Renal pelvis (tissue), 12 donors: Measurements from ENCODE around the gene GPR68. TPM values are rescaled to one million over a fixed set of nuclear protein-coding genes. Genes with fewer than 3 reads are reported as not detected.

Experiments used
- DNase-seq: peaks from one replicate; pipeline ENCODE4 v3.0.0-alpha.2; 2013
- long read RNA-seq, 16 experiments: transcript quantifications; one replicate each; lab custom pipeline, GENCODE V29; 2026
- polyA plus RNA-seq, 3 donors: library from polyadenylated mRNA; unstranded; fragments of 120-200 nt; gene quantifications; one replicate each; pipeline ENCODE4 v1.2.1, GENCODE V29; 2013; ENCODE audit not compliant: insufficient read length in 3 of 3

Gene GPR68, protein sequence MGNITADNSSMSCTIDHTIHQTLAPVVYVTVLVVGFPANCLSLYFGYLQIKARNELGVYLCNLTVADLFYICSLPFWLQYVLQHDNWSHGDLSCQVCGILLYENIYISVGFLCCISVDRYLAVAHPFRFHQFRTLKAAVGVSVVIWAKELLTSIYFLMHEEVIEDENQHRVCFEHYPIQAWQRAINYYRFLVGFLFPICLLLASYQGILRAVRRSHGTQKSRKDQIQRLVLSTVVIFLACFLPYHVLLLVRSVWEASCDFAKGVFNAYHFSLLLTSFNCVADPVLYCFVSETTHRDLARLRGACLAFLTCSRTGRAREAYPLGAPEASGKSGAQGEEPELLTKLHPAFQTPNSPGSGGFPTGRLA
- 1 to 10 TPM; 2.2 to 4.1 (median 3.8) TPM for polyA plus RNA-seq
- long read RNA-seq, donor 1 = 0 reads
- long read RNA-seq, donor 2 = 0 reads
- long read RNA-seq, donor 3 = 0 reads
- long read RNA-seq, donor 4 = 0 reads
- long read RNA-seq, donor 5 = 0 reads
- long read RNA-seq, donor 6 = 0 reads
- long read RNA-seq, donor 7 = 0 reads
- long read RNA-seq, donor 8 = 0 reads
- long read RNA-seq, donor 9 = 0 reads
- long read RNA-seq, donor 10, partial matches to known transcripts = 0 of 1 reads
- long read RNA-seq, donor 10, other reads (novel, unspliced or antisense) = 0 of 1 reads
- long read RNA-seq, donor 11 = 0 reads
- long read RNA-seq, donor 12 = 0 reads
- long read RNA-seq, donor 13 = 0 reads
- long read RNA-seq, donor 14 = 0 reads
- long read RNA-seq, donor 15 = 0 reads
- long read RNA-seq, donor 16 = 0 reads

DNA sequence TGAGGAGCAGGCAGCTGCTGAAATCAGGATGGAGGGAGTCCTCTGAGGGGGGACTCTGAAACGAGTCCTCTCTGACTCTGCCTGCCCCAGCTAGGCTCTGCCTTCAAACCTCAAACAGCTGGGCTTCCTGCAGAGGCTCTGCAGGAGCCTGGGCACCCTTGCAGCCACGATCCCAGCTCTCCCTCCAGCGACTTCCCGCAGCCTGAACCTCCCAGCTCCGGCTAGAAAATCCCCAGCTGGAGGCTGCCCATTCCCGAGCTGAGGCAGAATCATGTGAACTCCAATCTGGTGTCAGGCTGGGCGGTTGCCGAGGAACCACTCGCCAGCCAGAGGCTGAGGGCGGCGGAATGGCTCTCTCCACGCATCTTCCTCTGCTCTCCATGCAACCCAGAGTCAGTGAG, at the start of gene GPR68:
Gene GPR68, minus strand, starts transcription at position 204 of the 401 bp plus-strand sequence. CDS start 9,654 bp downstream, outside the sequence.
- no peak for DNase-seq

DNA sequence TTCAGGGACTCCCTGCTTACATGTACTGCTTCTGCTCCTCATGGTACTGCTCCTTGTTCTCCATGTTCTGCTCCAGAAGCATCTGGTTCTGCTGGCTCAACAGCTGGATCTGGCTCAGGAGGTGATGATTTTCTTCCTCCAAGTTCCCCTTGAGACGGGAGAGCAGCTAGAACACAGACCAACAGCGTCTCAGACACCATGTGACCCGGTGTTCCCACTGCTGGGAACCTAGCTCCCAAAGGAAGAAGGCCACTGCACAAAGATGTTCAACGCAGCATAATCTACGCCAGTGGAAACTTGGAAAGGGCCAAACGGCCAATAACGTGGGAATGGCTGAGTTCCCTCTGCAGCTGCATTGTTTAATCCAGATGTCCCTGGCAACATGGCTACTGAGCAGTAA, 49.6 kb upstream of the GPR68 start:
- DNase-seq = no peak

DNA sequence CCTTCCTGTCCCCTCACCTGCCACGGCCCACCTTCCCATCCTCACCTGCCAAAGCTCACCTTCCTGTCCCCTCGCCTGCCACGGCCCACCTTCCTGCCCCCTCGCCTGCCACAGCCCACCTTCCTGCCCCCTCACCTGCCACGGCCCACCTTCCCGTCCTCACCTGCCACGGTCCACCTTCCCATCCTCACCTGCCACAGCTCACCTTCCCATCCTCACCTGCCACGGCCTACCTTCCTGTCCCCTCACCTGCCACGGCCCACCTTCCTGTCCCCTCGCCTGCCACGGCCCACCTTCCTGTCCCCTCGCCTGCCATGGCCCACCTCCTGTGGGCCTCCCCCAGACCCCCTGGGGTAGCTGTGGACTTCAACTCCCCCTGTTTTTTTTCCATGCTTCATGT, 48.8 kb upstream of the GPR68 start:
- DNase-seq = no peak

DNA sequence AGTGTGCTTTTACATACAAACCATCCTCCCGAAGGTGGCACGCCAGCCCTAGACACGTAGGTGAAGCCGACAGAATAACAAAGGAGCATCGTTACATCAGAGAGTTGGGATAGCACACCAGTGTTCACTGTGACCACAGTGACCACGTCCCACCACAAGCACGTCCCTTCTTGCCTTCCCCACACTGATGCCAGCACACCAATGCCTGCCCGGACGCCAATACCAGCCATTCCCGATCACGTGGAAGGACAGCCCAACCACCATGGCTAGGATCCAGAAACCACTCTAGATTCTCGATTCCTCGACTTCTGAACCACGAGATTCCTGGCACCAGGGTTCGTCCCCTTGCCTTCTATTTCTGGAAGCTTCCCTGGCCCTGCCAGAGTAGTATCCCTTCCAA, 48.0 kb upstream of the GPR68 start:
- no peak for DNase-seq

- no peak for DNase-seq
Measured at GRCh38 chr14:91291786-91292405, 47.4 kb upstream of the GPR68 start.

DNA sequence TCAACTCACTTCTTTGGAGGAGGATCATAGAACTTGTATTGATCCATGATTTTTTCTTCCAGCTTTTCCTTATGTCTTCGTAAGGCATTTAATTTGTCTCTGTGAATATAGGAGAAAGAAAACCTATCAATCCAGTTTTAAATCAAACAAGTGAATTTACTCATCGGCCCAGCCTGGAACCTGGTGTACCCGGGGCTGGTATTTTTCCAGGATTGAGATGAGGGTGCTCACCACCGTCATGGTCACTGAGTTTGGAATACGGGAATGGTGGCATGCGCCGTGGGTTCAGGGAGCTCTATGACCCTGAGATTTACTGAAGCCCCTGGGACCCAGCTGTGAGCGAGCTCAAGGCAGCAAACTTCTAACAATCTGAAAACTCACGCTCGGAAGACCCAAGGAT, 46.5 kb upstream of the GPR68 start:
- DNase-seq = no peak

- no peak for DNase-seq
Measured at GRCh38 chr14:91289464-91289863, 45.0 kb upstream of the GPR68 start.

DNA sequence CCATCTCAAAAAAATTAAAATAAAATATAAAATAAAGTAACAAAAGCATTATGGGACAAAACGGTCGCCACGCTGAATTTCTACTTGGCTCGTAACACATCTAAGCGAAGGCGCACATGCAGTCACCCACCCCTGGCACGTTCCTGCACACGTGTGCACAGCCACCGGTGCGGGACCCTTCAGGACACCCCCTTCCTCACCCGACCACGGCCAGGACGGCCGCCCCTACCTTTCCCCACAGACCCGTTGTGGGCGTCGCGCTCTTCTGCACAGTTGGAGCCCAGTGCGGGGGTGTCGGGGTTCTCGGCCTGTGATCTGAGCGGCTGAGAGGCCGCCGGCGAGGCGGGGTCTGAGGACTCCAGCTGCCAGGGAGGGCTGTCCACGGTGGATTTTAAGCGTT, 44.4 kb upstream of the GPR68 start:
- no peak for DNase-seq

- peak; percentile 69 for DNase-seq
Measured at GRCh38 chr14:91286530-91286937, 42.0 kb upstream of the GPR68 start.

- DNase-seq = no peak
Measured at GRCh38 chr14:91284791-91285548, 40.5 kb upstream of the GPR68 start.

GRCh38 chr14:91284146-91284790, 39.8 kb upstream of the GPR68 start:
- DNase-seq = no peak

DNA sequence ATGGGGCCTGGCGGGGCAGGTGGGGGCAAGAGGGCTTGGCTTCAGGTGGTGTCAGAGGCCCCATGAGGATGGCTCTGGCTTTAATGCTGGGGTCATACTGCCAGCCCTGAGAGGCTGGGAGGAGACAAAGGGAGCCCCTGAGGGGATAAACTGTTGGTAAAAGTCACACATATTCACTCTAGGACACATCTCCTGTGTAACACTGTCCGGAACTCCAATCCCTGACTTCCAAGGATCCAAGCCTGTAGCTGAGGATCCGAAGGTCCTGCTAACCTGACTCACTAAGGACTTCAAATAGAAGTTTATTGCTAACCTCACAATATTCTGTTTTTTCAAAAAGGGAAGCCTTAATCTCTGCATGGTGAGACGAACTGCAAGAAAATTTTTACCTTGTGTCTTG, 39.2 kb upstream of the GPR68 start:
- no peak for DNase-seq

DNA sequence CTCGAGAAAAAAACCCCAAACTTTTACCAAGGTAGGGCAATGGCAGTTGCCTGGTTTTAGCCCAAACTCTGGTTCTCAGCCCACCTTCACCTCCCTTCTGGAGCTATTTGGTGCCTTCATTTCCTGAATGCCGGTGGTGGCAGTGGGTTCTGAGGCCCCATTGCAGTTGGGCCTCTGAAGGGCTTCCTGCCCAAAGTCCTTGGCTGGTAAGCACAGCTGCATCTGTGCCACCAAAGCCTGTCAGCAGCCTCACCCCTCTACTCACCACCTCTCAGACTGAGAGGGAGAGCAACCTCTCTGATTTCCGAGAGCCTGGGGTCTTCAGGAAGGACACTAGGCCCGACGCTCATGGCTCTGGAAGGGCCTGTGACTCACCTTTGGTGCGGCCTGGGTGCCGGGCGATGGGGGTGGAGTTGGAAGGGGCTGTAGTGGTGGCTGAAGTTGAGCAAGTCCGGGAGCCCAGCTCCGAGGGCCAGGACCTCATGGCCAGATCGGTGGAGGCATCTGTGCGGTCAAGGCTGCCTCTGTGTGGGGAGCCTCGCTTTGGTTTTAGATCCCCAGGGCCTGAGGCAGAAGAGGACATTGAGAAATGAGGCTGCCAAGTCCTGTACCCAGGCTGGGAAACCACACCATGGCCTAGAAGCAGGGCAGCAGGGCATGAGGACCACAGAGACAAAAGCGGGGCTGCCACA, 38.6 kb upstream of the GPR68 start:
- no peak for DNase-seq

GRCh38 chr14:91281346-91281745, 36.8 kb upstream of the GPR68 start:
- no peak for DNase-seq

GRCh38 chr14:91280129-91280528, 35.6 kb upstream of the GPR68 start:
- DNase-seq = no peak

- no peak for DNase-seq
Measured at GRCh38 chr14:91279354-91279753, 34.9 kb upstream of the GPR68 start.

GRCh38 chr14:91278383-91278715, 33.8 kb upstream of the GPR68 start:
- no peak for DNase-seq

DNA sequence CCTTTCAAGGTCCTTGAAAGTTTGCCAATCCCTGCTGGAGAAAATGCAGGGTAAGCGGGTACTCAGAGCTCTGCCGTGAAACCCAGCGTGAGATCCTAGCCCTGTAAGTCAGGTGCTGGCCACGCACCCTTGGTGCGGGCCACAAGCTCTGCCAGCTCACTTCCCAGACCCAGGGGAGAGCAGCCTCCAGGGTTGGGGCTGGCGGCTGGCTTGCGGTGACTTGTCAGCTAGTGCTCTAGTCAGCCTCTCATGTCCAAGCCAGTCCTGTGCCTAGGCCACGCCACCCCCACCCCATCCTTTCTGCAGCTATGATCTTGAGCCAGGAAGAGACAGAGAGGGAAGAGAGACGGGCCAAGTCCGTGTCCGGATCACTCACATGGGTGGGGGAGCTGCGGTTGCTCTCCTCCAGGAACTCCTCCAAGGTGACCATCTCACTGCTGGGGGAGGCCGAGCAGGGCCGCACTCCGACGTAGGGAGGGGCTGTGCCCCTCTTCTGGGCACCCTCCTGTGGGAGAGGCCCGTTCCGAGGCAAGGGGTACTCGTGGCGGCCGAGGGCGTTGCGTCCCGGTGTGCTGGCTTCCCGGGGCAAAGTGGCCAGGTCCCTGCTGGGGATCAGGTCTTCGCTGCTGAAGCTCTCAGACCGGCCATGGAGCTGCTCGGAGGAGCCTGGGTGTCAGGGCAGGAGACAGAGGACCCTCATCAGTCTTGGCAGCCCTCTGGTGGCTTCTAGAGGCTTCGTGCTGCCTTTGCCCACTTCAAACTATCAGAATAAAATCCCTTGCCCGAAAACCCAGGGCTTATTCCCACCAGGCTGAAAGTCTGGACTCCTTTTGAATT, 33.3 kb upstream of the GPR68 start:
- DNase-seq = no peak

GRCh38 chr14:91274796-91275195, 30.3 kb upstream of the GPR68 start:
- no peak for DNase-seq

- DNase-seq = no peak
Measured at GRCh38 chr14:91273885-91274273, 29.4 kb upstream of the GPR68 start.
